B cell (primary cell): ENCODE measurements around the gene HECTD3. TPM values are rescaled to one million over a fixed set of nuclear protein-coding genes. Genes with fewer than 3 reads are reported as not detected.

Source experiments
- ATAC-seq: fragments of 200-7000 bp; cut with Tn5 transposase; one replicate; pipeline ENCODE4 v1.10.0; 2021; ENCODE audit warnings: low read depth, mild to moderate bottlenecking, moderate number of reproducible peaks, moderate library complexity
- CTCF ChIA-PET: fragments of 350-600 bp; sonication (Branson Sonifier 250); formaldehyde crosslinking; loops from one replicate; lab custom pipeline; 2021; ENCODE audit warnings: antibody characterized with exemption, inconsistent platforms; lab: Charles Lee
- POLR2A ChIA-PET: fragments of 350-600 bp; sonication (Branson Sonifier 250); formaldehyde crosslinking; loops from one replicate; lab custom pipeline; 2021; ENCODE audit warnings: antibody characterized with exemption; lab: Charles Lee
- DNase-seq: peaks from one replicate; pipeline ENCODE4 v3.0.0; 2013
- H2AFZ ChIP-seq: 2 replicates; pipeline ENCODE4 v1.6.1; 2012; ENCODE audit warnings: mild to moderate bottlenecking, low read depth, low read length; ENCODE audit not compliant: insufficient read depth, poor library complexity, severe bottlenecking
- H3K27ac ChIP-seq, 2 donors: 1 replicate in 1 of 2; 2 replicates in 1 of 2; pipeline ENCODE4 v1.5.1; 2012 to 2013; ENCODE audit warnings: low read length in 2 of 2, mild to moderate bottlenecking in 2 of 2, moderate library complexity in 1 of 2
- H3K27me3 ChIP-seq, 4 experiments: fragments of 200-600 bp in 1 of 4; sonication (generic) in 1 of 4; replicated peaks in 1 of 4; 1 replicate in 2 of 4; 2 replicates in 2 of 4; pipeline versions ENCODE4 v1.6.1 to v1.7.0; 2013 to 2016; ENCODE audit warnings: low read length in 3 of 4, mild to moderate bottlenecking in 2 of 4, mixed read lengths in 1 of 4, moderate library complexity in 1 of 4; ENCODE audit not compliant: insufficient read depth in 4 of 4, control insufficient read depth in 3 of 4; ENCODE audit errors: control extremely low read depth in 1 of 4
- H3K36me3 ChIP-seq, 2 experiments: replicated peaks in 1 of 2; 1 replicate in 1 of 2; 2 replicates in 1 of 2; pipeline versions ENCODE4 v1.6.1 to v1.7.1; 2013; ENCODE audit warnings: low read length in 1 of 2; ENCODE audit not compliant: insufficient read depth in 2 of 2, control insufficient read depth in 1 of 2; ENCODE audit errors: control extremely low read depth in 1 of 2, extremely low read depth in 1 of 2
- H3K4me1 ChIP-seq, 2 donors: fragments of 200-600 bp in 1 of 2; sonication (generic) in 1 of 2; 1 replicate in 1 of 2; 2 replicates in 1 of 2; pipeline versions ENCODE4 v1.5.1 to v1.6.1; 2013 to 2017; ENCODE audit warnings: low read length in 2 of 2; ENCODE audit not compliant: control insufficient read depth in 2 of 2, insufficient read depth in 2 of 2
- H3K4me2 ChIP-seq: replicated peaks from 2 replicates; pipeline ENCODE3; 2012; ENCODE audit warnings: mild to moderate bottlenecking, low read depth, low read length; ENCODE audit not compliant: poor library complexity, severe bottlenecking
- H3K4me3 ChIP-seq, 5 experiments: fragments of 200-600 bp in 1 of 5; sonication (generic) in 1 of 5; 1 replicate in 3 of 5; 2 replicates in 2 of 5; pipeline versions ENCODE4 v1.5.1 to v1.7.0; 2011 to 2016; ENCODE audit warnings: low read length in 4 of 5, mild to moderate bottlenecking in 4 of 5, low read depth in 2 of 5, control low read depth in 1 of 5, moderate library complexity in 1 of 5; ENCODE audit not compliant: insufficient read depth in 1 of 5; ENCODE audit errors: control extremely low read depth in 1 of 5, extremely low read depth in 1 of 5
- H3K79me2 ChIP-seq: fragments of 200-600 bp; sonication (generic); one replicate; pipeline ENCODE4 v1.6.0; 2016; ENCODE audit warnings: low read length; ENCODE audit not compliant: control insufficient read depth, insufficient read depth
- H3K9ac ChIP-seq: fragments of 200-600 bp; sonication (generic); 2 replicates; pipeline ENCODE4 v1.6.1; 2017; ENCODE audit warnings: mild to moderate bottlenecking, low read length, moderate library complexity
- H3K9me3 ChIP-seq, 3 donors: one replicate each; pipeline versions ENCODE4 v1.6.1 to v1.7.1; 2013; ENCODE audit warnings: low read length in 2 of 3; ENCODE audit not compliant: control insufficient read depth in 2 of 3, insufficient read depth in 1 of 3; ENCODE audit errors: control extremely low read depth in 1 of 3
- H4K20me1 ChIP-seq: 2 replicates; pipeline ENCODE4 v1.6.0; 2012; ENCODE audit warnings: mild to moderate bottlenecking, low read length; ENCODE audit not compliant: insufficient read depth, control insufficient read depth, poor library complexity, severe bottlenecking
- H3K27ac Mint-ChIP-seq: one replicate; pipeline ENCODE4 v1.8.0; 2021; ENCODE audit warnings: mixed read lengths
- H3K27me3 Mint-ChIP-seq: one replicate; pipeline ENCODE4 v1.8.0; 2021; ENCODE audit warnings: mixed read lengths
- H3K4me1 Mint-ChIP-seq: one replicate; pipeline ENCODE4 v1.8.0; 2021; ENCODE audit warnings: mixed read lengths
- H3K4me3 Mint-ChIP-seq: one replicate; pipeline ENCODE4 v1.8.0; 2021; ENCODE audit warnings: mixed read lengths
- H3K9me3 Mint-ChIP-seq: one replicate; pipeline ENCODE4 v1.8.0; 2022; ENCODE audit warnings: mixed read lengths; ENCODE audit not compliant: insufficient read depth
- EZH2 ChIP-seq: IDR thresholded peaks from 2 replicates; pipeline ENCODE4 v1.6.1; 2012; ENCODE audit warnings: borderline replicate concordance, low read depth, mild to moderate bottlenecking, moderate library complexity, low read length; ENCODE audit not compliant: insufficient read depth, poor library complexity, severe bottlenecking
- WGBS: methylation state at CpG from one replicate; pipeline ENCODE4 v1.1.5; 2013; ENCODE audit warnings: missing lambda C conversion rate; ENCODE audit not compliant: insufficient coverage; 5-methylcytosine and 5-hydroxymethylcytosine counted together
- intact Hi-C: fragments of 100-400 bp; cut with micrococcal nuclease; formaldehyde crosslinking; loops from one replicate; pipeline ENCODE4 v1.10.0; 2022
- polyA plus RNA-seq: library from polyadenylated mRNA; depleted of rRNA; stranded (reverse); fragments of >200 nt; gene quantifications from 2 replicates; pipeline ENCODE4 v1.2.3, GENCODE V29; 2012
- total RNA-seq, 2 donors: library from RNA; stranded (reverse); fragments of 120-200 nt in 1 of 2; gene quantifications; 1 replicate in 1 of 2; 2 replicates in 1 of 2; pipeline versions ENCODE4 v1.2.3 to v1.2.4, GENCODE V29; 2013 to 2022

Gene HECTD3
- total and polyA plus RNA-seq, 2 donors (not counting 1 experiment from before 2014, with no cell fraction given): 44.5 to 66.8 TPM

DNA sequence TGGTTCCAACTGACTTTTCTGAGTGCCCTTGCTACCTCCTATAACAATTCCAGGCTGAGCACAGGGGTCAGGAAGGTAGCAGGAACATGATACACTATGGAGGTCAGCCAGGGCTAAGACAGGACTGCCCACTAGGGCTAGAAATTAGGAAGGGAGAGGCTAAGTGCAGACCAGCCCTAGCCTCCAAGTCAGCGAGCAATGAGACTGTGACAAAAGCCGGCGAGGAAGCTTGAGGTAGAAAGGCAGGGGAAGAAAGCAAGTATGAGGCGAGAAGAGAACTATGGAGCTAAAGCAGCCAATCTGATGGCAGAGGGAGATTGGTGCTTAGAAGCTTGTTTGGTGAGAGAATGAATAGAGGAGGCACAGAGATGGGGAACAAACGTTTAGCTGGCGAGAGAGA lies 5.6 kb upstream of the HECTD3 start:
- peaks cover 15% of the 10 kb centered on the region for H3K79me2 ChIP-seq
- H3K27me3 Mint-ChIP-seq: no peaks in the 10 kb centered on the region
- H3K4me1 Mint-ChIP-seq: peaks cover 28% of the 10 kb centered on the region
- no peak overlapping the region for H3K9ac ChIP-seq
- 69% methylated on average over 4 of the region's 6 CpGs for WGBS
- H3K9me3 ChIP-seq: no peaks in the 10 kb centered on the region
- H3K4me1 ChIP-seq: peaks cover 13 to 21% of the 10 kb centered on the region in 2 donors
- H3K36me3 ChIP-seq: peaks cover 0 to 15% of the 10 kb centered on the region in 2 experiments
- no peak overlapping the region for H3K27ac ChIP-seq
- intact Hi-C loops: no loop called here
- DNase-seq (no peak), ATAC-seq (no peak)
- H3K4me2 ChIP-seq: no peak overlapping the region
- ChIA-PET CTCF (interaction anchor here (0.5 to 11.9 kb wide), 4 partner anchors 283 to 477 kb away, joined by 3 to 388 read pairs (median 78); partner anchors contain the start of genes MUTYH, RNU5D-1, TESK2 and TOE1), POLR2A (no interaction called here)
- H3K27ac Mint-ChIP-seq: no peak overlapping the region
- no peak overlapping the region for H3K4me3 Mint-ChIP-seq
- H4K20me1 ChIP-seq: no peaks in the 10 kb centered on the region
- no peaks in the 10 kb centered on the region for H3K9me3 Mint-ChIP-seq
- no peak overlapping the region for H3K4me3 ChIP-seq
- TF ChIP-seq EZH2: no peak
- no peak overlapping the region for H2AFZ ChIP-seq
- no peaks in the 10 kb centered on the region for H3K27me3 ChIP-seq

DNA sequence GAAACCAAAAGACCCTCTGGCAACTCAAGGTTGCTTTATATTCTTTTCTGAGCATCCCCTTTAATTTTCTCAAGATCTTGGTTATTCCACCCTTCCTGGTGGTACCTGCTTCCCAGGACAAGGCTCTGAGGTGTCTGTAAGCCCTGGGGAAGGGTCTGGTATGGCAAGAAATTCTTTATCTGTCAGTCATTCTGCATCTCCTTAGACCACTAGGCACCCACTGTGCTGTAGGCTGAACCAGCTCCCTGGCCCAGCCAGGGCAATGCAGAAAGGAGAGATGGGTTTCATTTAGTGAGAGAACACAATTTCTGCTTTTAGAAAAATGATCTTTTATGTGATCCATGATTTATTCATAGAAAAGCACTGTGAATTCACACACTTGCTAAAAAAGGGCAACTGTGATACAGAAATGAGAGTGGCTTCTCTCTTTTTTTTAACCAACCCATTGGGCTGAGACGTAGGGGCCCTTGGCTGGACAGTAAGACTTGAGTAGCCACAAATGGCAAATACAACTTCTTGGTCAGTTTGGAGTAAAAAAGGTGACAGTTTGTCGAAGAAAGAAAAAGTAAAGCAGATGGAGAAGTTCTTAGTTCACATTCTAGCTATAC lies 5.1 kb upstream of the HECTD3 start:
- no CpG with 5 or more reads among the region's 2 CpGs for WGBS
- Histone ChIP-seq H3K9me3 (no peaks in the 10 kb centered on the region), H3K79me2 (peaks cover 20% of the 10 kb centered on the region), H3K36me3 (peaks cover 0 to 15% of the 10 kb centered on the region in 2 experiments), H3K4me3 (no peak overlapping the region), H3K4me1 (peaks cover 19 to 26% of the 10 kb centered on the region in 2 donors), H3K9ac (no peak overlapping the region), H2AFZ (no peak overlapping the region), H3K4me2 (no peak overlapping the region), H4K20me1 (peaks cover 4% of the 10 kb centered on the region), H3K27ac (no peak overlapping the region), H3K27me3 (no peaks in the 10 kb centered on the region)
- no peaks in the 10 kb centered on the region for H3K9me3 Mint-ChIP-seq
- no peak for ATAC-seq
- no peak for DNase-seq
- CTCF ChIA-PET: interaction anchor here (0.5 to 11.9 kb wide), 5 partner anchors 180 to 477 kb away, joined by 3 to 388 read pairs (median 3); partner anchors contain the start of genes MUTYH, RNU5D-1, TESK2 and TOE1
- POLR2A ChIA-PET: interaction anchor here (0.7 to 2.8 kb wide), 2 partner anchors 284 to 324 kb away, joined by 3 to 8 read pairs; partner anchors contain the start of genes MUTYH and TOE1
- H3K4me1 Mint-ChIP-seq: peaks cover 33% of the 10 kb centered on the region
- no peak overlapping the region for H3K4me3 Mint-ChIP-seq
- TF ChIP-seq EZH2: no peak
- intact Hi-C loops: no loop called here
- H3K27me3 Mint-ChIP-seq: no peaks in the 10 kb centered on the region
- H3K27ac Mint-ChIP-seq: no peak overlapping the region
